ENCODE measurements around the gene ELAPOR2.

The ELAPOR2 gene

DNA sequence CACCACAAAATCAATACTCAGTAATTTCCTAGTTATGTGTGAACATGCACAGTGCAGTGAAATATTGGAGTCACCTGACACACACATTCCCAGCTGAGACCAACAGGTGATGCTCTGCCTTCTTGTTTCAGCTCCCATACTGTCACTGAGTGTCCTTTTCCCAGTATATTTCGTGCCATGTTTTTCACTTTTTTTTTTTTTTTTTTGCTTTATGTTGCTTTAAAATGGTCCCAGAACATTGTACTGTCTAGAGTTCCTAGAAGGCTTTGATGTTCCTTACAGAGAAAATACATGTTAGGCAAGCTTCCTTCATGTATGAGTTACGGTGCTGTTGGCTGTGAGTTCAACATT is 45.6 kb downstream of the ELAPOR2 start:
- no peak for TF ChIP-seq EZH2phosphoT487 (IDR thresholded peaks at IDR 0.05; ENCODE audit: borderline replicate concordance)
- TF ChIP-seq, protein P1, sequence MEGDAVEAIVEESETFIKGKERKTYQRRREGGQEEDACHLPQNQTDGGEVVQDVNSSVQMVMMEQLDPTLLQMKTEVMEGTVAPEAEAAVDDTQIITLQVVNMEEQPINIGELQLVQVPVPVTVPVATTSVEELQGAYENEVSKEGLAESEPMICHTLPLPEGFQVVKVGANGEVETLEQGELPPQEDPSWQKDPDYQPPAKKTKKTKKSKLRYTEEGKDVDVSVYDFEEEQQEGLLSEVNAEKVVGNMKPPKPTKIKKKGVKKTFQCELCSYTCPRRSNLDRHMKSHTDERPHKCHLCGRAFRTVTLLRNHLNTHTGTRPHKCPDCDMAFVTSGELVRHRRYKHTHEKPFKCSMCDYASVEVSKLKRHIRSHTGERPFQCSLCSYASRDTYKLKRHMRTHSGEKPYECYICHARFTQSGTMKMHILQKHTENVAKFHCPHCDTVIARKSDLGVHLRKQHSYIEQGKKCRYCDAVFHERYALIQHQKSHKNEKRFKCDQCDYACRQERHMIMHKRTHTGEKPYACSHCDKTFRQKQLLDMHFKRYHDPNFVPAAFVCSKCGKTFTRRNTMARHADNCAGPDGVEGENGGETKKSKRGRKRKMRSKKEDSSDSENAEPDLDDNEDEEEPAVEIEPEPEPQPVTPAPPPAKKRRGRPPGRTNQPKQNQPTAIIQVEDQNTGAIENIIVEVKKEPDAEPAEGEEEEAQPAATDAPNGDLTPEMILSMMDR (conservative IDR thresholded peaks at IDR 0.05; ENCODE audit: low read length), result no peak
- H3K4me2 ChIP-seq (ENCODE audit: low read depth, low read length, poor library complexity, severe bottlenecking), result no peak overlapping the region
- H3K4me3 ChIP-seq (ENCODE audit: low read length, poor library complexity, severe bottlenecking), result no peak overlapping the region
- no peaks in the 10 kb centered on the region for H3K36me3 ChIP-seq (ENCODE audit: insufficient read depth, low read length)
- no peaks in the 10 kb centered on the region for H3K4me1 ChIP-seq (ENCODE audit: insufficient read depth, low read length, poor library complexity, severe bottlenecking)
- H3K9ac ChIP-seq (ENCODE audit: low read depth, low read length, poor library complexity, severe bottlenecking), result no peak overlapping the region
- H3K9me2 ChIP-seq (replicated peaks; ENCODE audit: low read depth, low read length), result no peaks in the 10 kb centered on the region
- no peaks in the 10 kb centered on the region for H3K27me3 ChIP-seq (ENCODE audit: insufficient read depth, low read length, poor library complexity, severe bottlenecking)
- no peaks in the 10 kb centered on the region for H3F3A ChIP-seq (ENCODE audit: low read depth)
- no peaks in the 10 kb centered on the region for H4K20me1 ChIP-seq (ENCODE audit: insufficient read depth, low read length, poor library complexity, severe bottlenecking)
- H2AFZ ChIP-seq (ENCODE audit: low read length), result no peak overlapping the region
- H3K79me2 ChIP-seq (ENCODE audit: insufficient read depth, low read length), result no peaks in the 10 kb centered on the region
- no peaks in the 10 kb centered on the region for H3K9me3 ChIP-seq (ENCODE audit: insufficient read depth, low read depth, low read length)

DNA sequence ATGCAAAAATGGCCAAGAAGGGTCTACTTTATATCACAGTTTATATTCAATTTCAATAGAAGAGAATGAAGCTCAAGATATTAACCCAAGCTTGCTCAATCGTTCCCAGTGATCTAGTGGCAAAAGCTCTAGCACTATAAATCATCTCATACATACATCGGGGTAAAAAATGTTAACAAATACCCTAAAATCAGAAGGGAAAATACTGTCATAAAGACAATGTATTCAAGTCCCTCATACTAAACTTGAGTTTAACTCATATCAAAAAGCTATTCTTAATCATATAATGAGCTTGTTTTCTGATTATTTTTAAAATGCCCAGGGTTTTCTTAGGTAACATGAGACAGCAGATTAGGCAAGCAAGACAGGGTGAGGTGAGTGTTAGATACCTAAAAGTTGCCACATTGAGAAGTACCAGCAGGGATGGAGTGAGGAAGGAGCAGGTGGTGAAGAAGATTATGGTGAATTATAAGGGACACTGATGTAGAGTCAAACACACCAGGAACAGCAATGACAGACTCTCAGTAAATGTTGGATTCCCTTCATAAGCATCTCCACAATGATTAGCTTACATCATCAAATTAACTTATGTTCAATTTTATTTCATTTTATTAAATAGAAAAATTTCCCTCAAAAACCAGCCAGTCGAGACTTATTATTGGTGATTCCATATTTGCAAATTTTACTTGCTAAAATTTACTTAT is 46.2 kb downstream of the ELAPOR2 start:
- TF ChIP-seq, protein P1 (conservative IDR thresholded peaks at IDR 0.05; ENCODE audit: low read length), result no peak
- TF ChIP-seq EZH2phosphoT487 (IDR thresholded peaks at IDR 0.05; ENCODE audit: borderline replicate concordance), result no peak
- H3F3A ChIP-seq (ENCODE audit: low read depth), result no peaks in the 10 kb centered on the region
- no peak overlapping the region for H3K4me2 ChIP-seq (ENCODE audit: low read depth, low read length, poor library complexity, severe bottlenecking)
- no peaks in the 10 kb centered on the region for H3K79me2 ChIP-seq (ENCODE audit: insufficient read depth, low read length)
- no peaks in the 10 kb centered on the region for H3K9me2 ChIP-seq (replicated peaks; ENCODE audit: low read depth, low read length)
- H2AFZ ChIP-seq (ENCODE audit: low read length), result no peak overlapping the region
- H3K4me1 ChIP-seq (ENCODE audit: insufficient read depth, low read length, poor library complexity, severe bottlenecking), result no peaks in the 10 kb centered on the region
- no peaks in the 10 kb centered on the region for H3K36me3 ChIP-seq (ENCODE audit: insufficient read depth, low read length)
- H3K4me3 ChIP-seq (ENCODE audit: low read length, poor library complexity, severe bottlenecking), result no peak overlapping the region
- no peaks in the 10 kb centered on the region for H3K27me3 ChIP-seq (ENCODE audit: insufficient read depth, low read length, poor library complexity, severe bottlenecking)
- no peaks in the 10 kb centered on the region for H3K9me3 ChIP-seq (ENCODE audit: insufficient read depth, low read depth, low read length)
- no peak overlapping the region for H3K9ac ChIP-seq (ENCODE audit: low read depth, low read length, poor library complexity, severe bottlenecking)
- no peaks in the 10 kb centered on the region for H4K20me1 ChIP-seq (ENCODE audit: insufficient read depth, low read length, poor library complexity, severe bottlenecking)

Measured in Loucy (cell line).